ENCODE measurements around the gene TLE2. TPM values are rescaled to one million over a fixed set of nuclear protein-coding genes. Genes with fewer than 3 reads are reported as not detected.
A peak's percentile ranks its signal among the peaks of the same experiment; 100 is the strongest.

Gene TLE2
- total RNA-seq, 2 donors from 2014 or later: 46.7 to 154 TPM

DNA sequence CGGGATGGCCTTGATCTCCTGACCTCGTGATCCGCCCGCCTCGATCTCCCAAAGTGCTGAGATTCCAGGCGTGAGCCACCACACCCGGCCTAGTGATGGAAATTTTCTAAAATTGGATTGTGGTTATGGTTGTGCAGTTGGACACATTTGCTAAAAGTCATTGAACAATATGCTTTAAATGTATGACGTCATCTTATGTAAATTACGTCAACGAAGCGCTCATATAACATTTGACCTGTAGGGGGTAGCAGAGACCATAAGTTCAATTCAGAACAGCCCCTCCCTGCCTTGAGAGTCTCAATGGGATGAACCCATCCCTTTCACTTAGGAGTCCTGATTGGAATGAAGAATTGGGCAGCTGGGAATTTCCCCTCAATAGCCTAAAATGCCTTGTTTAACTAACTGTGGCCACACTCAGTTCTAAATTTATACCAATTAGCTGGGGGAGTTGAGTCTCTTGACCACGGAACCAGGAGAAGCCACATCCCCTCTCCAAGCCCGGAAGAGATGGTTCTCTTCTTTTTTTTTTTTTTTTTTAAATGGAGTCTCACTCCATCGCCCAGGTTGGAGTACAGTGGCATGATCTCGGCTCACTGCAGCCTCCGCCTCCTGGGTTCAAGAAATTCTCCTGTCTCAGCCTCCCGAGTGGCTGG is 66.9 kb downstream of the TLE2 start:
- Histone ChIP-seq H3K27me3 (replicated peaks; ENCODE audit: insufficient read depth) (no peaks in the 10 kb centered on the region), H3K9me3 (no peaks in the 10 kb centered on the region), H3K4me3 (peak overlapping the region; percentile 53), H3K4me1 (ENCODE audit: control insufficient read depth in 1 of 2, low read depth in 2 of 2) (no peaks in the 10 kb centered on the region), H3K27ac (no peak overlapping the region), H3K36me3 (no peaks in the 10 kb centered on the region)
- peak; percentile 74 for TF ChIP-seq CTCF (IDR thresholded peaks at IDR 0.05)
- DNase-seq (ENCODE audit: low spot score) (no peak), ATAC-seq (ENCODE audit: insufficient number of reproducible peaks, low FRiP score, low read depth) (peak; percentile 76)

DNA sequence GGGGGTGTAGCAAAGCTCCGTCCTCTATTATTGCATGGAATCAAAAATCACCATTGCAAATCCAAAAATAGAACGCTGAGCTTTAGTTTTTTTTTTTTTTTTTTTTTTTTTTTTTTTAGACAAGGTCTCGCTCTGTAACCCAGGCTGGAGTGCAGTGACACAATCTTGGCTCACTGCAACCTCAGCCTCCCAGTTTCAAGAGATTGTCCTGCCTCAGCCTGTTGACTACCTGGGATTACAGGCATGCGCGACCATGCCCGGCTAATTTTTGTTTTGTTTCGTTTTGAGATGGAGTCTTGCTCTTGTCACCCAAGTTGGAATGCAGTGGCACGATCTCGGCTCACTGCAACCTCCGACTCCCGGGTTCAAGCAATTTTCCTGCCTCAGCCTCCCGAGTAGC is 69.0 kb downstream of the TLE2 start:
- H3K36me3 ChIP-seq: no peaks in the 10 kb centered on the region
- ATAC-seq (ENCODE audit: insufficient number of reproducible peaks, low FRiP score, low read depth) (no peak), DNase-seq (ENCODE audit: low spot score) (no peak)
- no peak overlapping the region for H3K4me3 ChIP-seq
- no peaks in the 10 kb centered on the region for H3K4me1 ChIP-seq (ENCODE audit: control insufficient read depth in 1 of 2, low read depth in 2 of 2)
- H3K27ac ChIP-seq: no peak overlapping the region
- no peaks in the 10 kb centered on the region for H3K27me3 ChIP-seq (replicated peaks; ENCODE audit: insufficient read depth)
- no peak for TF ChIP-seq CTCF (IDR thresholded peaks at IDR 0.05)
- H3K9me3 ChIP-seq: no peaks in the 10 kb centered on the region

DNA sequence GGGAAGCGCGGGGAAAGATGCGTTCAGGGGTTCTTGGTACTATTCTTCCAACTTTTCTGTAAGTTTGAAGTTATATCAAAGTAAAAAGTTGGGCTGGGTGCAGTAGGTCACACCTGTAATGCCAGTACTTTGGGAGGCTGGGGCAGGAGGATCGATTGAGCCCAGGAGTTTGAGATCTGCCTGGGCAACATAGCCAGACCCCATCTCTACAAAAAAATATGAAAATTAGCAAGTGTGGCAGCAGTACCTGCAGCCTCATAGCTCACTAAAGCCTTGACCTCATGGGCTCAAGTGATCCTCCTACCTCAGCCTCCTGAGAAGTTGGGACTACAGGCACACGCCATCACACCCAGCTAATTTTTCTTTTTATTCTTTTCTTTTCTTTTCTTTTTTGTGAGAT is 71.9 kb downstream of the TLE2 start:
- Histone ChIP-seq H3K4me3 (no peak overlapping the region), H3K9me3 (no peaks in the 10 kb centered on the region), H3K27ac (no peak overlapping the region), H3K27me3 (replicated peaks; ENCODE audit: insufficient read depth) (no peaks in the 10 kb centered on the region), H3K4me1 (ENCODE audit: control insufficient read depth in 1 of 2, low read depth in 2 of 2) (no peaks in the 10 kb centered on the region), H3K36me3 (no peaks in the 10 kb centered on the region)
- no peak for TF ChIP-seq CTCF (IDR thresholded peaks at IDR 0.05)
- no peak for ATAC-seq (ENCODE audit: insufficient number of reproducible peaks, low FRiP score, low read depth)
- DNase-seq (ENCODE audit: low spot score): no peak

DNA sequence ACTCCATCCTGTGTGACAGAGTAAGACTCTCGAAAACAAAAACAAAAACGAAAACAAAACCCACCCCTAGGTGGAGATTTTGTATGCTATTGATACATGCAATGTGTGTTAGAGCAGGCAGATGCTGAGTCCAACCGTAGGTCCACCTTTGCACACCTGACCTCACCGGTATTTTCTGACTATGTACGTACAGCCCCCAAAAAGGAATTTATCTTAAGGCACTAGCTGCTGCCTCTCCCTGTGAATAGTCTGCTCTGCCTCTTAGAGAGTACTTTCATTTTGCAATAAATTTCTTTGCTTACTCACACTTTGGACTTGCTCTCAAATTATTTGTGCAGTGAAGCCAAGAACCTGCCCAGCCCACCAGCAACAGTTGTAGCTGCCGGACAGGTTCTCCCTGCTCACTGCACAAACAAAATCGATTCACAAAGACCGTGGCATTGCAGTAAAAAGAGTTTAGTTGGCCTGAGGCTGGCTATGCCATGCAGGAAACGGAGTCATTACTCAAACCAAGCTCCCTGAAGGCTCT is 76.1 kb downstream of the TLE2 start:
- H3K9me3 ChIP-seq: no peaks in the 10 kb centered on the region
- TF ChIP-seq CTCF (IDR thresholded peaks at IDR 0.05): no peak
- ATAC-seq (ENCODE audit: insufficient number of reproducible peaks, low FRiP score, low read depth): no peak
- no peaks in the 10 kb centered on the region for H3K27me3 ChIP-seq (replicated peaks; ENCODE audit: insufficient read depth)
- H3K36me3 ChIP-seq: no peaks in the 10 kb centered on the region
- peaks cover 8 to 12% of the 10 kb centered on the region in 2 donors for H3K4me1 ChIP-seq (ENCODE audit: control insufficient read depth in 1 of 2, low read depth in 2 of 2)
- H3K27ac ChIP-seq: no peak overlapping the region
- DNase-seq (ENCODE audit: low spot score): no peak
- H3K4me3 ChIP-seq: no peak overlapping the region

GRCh38 chr19:2950286-2951124 is 78.6 kb downstream of the TLE2 start:
- H3K4me1 ChIP-seq (ENCODE audit: control insufficient read depth in 1 of 2, low read depth in 2 of 2): peaks cover 8 to 16% of the 10 kb centered on the region in 2 donors
- H3K36me3 ChIP-seq: no peaks in the 10 kb centered on the region
- ATAC-seq (ENCODE audit: insufficient number of reproducible peaks, low FRiP score, low read depth) (peak; percentile 94), DNase-seq (ENCODE audit: low spot score) (peak; percentile 100)
- H3K27me3 ChIP-seq (replicated peaks; ENCODE audit: insufficient read depth): no peaks in the 10 kb centered on the region
- TF ChIP-seq CTCF (IDR thresholded peaks at IDR 0.05): no peak
- no peaks in the 10 kb centered on the region for H3K9me3 ChIP-seq
- H3K4me3 ChIP-seq: peak overlapping the region; percentile 90
- peak overlapping the region; percentile 95 to 98 for H3K27ac ChIP-seq
